Fibroblast of skin of scalp (primary cell): ENCODE measurements around the gene SRP14.

Experiments
- DNase-seq: peaks from one replicate; pipeline ENCODE4 v3.0.0-alpha.2; 2013

SRP14 gene

DNA sequence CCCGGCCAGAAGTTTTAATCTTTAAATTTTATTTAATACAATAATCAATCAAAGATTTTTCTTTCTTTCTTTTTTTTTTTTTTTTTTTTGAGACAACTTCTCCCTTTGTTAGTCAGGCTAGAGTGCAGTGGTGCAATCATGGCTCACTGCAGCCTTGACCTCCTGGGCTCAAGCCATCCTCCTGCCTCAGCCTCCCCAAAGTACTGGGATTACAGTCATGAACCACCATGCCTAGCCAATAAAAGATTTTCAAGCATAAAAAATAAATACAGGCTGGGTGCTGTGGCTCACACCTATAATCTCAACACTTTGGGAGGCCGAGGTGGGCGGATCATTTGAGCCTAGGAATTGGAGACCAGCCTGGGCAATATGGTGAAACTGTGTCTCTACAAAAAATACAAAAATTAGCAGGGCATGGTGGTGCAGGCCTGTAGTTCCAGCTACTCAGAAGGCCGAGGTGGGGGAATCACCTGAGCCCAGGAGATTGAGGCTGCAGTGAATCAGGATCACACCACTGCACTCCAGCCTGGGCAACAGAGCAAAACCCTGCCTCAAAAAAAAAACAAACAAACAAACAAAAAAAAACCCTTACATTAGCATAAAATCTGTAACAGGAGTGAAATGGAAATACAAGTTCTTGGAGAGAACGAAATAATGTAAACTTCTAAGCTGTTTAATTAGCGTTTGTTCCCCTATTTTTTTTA, 29.1 kb upstream of the SRP14 start:
- no peak for DNase-seq

DNA sequence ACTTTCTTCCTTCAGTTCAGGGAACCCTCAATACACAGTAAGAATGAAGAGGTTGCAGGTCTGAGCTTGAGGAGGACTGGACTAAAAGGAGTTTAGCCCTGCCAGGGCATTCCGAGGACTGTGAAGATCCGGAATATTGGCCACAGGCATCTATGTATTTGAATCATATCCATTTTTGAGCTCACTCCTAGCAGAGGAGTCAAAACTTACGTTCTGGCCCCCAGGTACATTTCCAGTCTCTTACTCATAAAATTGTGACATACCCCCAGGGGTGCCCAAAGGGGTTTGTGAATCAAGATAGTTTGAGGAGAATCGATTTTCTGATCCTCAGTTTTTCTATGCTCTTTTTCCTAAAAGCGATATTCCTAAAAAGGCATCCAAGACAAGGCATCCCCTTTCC, 27.6 kb upstream of the SRP14 start:
- peak; percentile 18 for DNase-seq

DNA sequence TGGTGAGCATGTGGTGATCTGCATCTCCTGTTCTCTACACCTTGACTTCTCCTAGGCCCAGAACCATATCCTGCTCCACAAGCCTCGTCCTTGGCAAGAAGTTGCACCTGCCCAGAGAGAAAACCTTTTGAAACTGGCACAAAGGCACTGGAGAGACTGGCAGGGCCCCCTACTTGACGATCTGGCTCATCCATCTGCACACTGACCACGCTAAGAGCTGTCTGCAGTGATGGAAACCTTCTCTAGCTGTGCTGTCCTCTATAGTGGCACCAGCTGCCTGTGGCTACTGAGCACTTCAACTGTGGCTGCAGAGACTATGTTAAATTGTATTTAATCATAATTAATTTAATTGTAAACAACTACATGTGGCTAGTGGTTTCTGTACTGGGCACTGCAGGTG, 26.2 kb upstream of the SRP14 start:
- DNase-seq, result no peak

DNA sequence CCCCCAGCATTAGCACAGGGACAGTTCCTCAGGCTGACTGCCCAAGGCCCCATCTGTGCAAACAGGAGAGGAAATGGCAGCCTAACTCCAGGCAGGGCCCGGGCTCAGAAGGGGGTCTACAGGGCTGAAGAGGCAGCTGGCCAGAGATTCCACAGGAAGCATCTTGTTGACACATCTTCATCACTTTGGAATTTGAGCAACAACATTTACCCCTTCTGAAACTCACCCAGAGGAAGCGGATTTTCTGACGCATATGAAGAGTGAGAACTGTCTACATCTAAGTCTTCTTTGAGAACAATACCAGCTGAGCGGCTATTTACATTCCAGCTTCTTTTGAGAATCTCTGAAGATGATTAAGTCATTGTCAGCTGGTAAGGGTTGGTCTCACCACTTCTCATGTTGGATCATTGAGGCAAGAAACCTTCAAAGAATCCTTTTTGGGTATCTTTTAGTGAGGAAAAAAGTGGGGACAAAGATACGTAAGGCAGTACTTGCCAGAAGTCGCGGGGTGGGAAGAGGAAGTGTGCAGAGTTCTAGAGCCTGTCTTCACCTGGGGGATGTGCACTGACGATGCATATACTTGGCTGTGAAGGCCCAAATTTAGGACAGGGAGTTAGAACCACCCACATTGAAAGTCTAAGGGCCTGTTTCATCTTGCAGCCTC, 25.4 kb upstream of the SRP14 start:
- DNase-seq, result peak; percentile 97

DNA sequence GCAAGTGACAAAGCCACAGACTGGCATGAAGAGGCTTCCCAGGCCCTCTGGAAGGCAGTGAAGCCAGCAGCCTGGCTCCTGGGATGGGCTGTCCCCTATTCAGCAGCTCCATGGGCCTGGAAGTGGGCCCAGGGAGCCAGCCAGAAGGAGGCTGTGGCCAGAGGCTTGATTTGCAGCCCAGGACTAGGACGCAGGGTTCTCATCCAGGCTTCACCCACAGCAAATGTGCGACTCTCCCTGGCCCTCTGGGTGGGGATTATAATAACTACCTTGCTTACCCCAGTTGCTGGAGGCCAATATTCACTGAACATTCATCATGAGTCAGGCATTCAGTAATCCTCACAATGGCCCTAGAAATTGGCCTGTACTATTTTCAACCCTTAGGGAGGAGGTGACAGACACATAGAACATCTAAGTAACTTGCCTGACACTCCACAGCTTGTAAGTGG, 24.6 kb upstream of the SRP14 start:
- DNase-seq, result peak; percentile 87

DNA sequence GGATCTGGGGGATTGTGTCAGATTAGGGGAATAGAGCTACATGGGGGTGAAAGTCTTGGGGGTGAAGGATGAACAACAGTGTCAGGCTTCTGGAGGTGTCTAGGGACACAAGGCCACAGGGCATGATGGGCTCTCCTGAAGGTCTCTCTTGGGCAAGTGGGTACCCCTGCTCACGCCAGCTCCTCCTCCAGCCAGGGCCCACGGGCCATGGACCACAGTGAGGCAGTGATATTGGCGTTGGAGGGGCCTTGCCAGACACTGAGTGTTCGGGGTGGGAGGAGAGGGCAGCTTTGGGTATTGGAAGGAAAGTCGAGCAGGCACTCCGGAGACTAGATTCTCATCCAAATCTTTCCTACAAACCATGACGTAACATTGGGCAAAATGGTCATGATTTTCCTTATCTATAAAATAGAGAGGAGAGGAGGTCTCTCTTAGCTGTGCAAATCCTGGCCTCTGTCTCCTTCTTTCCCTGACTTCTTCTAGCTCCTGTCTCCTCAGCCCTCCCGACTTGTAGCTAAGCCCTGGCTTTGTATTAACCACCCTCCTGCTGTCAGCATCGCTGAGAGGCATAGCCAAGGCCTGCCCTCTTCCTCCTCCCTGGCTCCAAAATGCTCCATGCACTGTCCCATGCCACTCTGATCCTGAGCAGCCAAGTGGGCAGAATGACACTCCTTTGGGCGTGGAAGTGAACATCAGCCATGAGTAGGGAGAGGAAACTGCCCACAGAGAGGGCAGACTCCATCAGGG, 24.0 kb upstream of the SRP14 start:
- DNase-seq, result no peak

DNA sequence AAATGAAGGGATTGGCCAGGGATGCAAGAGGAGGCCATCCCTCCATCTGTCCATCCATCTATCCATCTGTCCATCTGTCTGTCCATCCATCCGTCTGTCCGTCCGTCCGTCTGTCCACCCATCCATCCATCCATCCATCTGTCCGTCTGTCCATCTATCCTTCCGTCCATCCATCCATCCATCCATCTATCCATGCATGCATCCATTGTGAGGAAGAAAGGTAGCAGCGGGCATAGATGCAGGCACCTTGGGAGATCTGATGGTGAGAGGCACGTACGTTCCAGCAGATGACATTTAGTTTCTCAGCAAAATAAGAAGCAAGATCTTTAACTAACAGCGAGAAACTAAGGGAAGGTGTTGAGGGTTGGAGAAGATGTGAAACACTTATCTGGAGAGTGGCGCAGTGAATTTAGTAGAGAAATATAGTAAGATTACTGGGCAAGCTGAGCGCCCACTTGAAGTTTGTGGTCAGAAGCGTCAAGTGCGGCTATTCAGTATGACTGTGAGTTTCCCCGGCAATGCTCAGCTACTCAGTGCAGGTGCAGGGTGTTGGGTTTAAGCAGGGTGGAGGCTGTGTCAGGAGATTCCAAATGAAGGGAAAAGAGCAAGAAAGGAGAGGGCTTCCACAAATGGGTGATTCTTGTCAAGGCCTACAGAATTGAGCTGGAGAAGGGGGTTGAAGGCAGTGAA, 22.4 kb upstream of the SRP14 start:
- DNase-seq, result no peak

DNA sequence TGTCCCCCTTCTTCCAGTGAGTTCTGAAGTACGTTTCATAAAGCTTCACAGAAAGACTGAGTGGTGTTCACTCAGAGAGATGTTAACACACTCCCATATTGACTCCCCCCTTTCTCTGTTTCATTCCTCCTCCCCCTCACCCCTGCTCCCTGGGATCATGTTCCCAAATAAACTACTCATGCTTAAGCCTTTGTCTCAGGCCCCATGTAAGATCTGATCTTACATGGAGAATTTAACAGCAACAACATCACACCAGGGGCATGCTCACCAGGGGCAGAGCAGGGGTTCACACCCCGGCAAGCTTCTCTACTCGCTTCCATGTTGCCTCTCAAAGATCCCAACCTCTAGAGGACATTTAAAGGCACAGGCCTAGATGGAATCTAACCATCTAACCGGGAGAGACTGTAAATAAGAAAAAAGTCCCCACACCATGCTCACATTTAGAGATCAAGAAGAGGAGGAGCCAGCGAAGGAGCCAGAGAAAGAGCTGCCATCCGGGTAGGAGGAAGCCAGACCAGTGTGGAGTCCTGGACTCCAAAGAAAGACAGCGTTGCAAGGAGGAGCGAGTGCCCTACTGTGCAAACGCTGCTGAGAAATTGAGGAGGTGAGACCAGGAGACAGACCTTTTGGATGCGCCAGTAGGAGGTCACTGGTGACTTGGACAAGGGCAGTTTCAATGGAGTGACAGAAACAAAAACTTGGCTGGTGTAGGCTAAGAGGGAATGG, 21.4 kb upstream of the SRP14 start:
- DNase-seq, result no peak

DNA sequence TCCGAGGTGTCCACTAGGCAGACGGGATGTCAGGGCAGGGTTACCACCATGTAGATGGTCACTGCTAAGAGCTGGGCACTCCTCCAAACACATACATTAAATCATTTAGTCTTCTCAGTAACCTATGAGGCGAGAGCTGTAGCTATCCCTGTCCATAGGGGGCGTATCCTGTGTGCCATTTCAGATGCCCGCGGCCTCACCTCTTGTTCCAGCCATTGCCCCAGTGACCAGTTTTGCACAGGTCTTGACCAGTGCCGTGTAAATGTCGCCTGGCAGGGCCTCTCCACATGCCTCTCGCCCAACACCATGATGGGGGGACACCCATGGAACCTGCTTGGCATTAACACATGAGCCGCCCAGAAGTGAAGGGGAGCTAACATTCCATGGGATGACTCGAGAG, 20.8 kb upstream of the SRP14 start:
- DNase-seq, result no peak

DNA sequence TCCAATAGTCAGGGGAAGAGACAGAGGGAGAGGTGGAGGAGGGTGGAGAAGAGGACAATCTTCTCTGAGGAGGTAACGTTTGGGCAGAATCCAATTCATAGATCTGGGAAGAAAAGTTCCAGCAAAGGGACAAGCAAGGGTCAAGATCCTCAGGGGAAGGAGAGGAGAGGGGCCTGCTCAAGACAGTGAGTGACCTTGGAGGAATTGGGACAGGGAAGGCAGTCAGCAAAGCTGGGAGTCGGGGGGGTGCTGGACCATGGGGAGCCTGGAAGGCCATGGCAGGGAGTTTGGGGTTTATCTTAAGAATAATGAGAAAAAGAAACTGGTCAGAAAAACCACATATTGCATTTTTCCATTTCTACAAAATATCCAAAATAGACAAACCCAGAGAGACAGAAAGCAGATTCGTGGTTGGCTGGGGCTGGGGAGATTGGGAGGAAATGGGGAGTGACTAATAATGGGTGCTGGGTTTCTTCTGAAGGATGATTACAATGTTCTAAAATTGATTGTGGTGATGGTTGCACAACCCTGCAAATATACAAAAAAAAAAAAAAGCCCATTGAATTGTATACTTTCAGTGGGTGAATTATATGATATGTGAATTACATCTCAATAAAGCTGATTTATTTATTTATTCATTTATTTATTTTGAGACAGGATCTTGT, 19.6 kb upstream of the SRP14 start:
- peak; percentile 77 for DNase-seq

DNA sequence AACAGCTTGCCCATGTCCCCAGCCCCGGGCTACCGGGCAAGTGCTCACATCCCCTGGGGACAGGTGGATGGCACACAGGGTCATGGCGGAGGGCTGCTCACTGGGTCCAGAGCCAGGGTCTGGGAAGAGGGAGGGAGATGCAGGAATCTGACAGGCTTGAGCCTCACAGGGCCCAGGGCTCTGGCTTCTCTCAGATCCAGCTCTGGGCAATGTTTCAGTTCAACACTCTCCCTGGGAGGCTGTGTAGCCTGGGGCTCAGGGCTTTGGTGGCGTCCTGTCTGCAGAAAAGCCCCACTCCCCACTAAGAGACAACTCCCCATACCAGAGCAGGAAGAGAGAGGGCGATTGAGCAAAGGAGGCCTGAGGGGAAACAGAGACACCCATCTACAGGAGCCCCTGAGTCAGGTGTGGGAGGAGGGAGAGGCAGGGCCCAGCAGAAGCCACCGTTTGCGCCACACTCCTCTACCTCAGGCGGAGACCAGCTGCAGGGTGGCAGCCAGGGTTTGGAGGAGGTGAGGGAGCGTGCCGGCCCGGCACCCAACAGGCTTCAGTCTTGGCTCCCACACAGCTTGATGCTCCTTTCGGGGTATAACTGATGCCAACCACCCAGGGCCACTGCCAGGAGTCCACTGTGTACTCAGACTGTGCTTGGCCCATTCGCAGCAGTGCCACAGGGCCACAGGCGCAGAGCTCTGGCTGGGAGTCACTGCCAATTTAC, 16.8 kb upstream of the SRP14 start:
- DNase-seq, result no peak

DNA sequence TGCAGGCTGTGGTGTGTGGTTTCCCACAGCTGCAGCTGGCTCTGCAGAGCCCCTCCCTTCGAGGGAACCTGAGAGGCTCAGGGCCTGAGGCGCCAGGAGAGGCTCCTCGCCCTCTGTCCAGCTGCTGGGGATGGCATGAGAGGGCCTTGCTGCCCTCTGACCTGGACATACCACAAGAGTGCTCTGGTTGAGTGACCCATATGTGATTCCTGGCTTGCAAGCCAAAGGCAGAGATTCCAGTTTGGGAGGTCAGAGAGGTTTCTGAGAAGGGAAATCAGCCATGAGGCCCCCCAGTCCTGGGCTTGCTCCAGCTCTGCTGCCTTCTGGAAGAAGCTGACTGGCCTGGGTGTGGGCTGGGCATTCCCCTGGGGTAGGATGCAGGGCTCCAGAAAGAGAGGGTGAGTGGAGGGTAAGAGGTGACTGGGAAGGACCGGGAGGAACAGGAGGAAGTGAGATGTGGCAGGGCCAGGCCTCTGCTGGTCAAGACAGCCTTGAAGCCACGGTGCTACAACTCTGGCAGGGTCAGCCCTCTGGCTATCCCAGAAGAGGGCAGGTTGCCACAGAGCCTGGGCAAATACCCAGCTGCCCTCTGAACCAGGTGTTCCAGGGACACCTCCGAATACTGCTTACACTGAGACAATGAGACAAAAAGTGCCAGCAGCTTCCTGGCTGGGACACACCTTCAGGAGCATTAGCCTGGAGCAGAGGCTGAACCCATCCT, 16.0 kb upstream of the SRP14 start:
- DNase-seq, result no peak

DNA sequence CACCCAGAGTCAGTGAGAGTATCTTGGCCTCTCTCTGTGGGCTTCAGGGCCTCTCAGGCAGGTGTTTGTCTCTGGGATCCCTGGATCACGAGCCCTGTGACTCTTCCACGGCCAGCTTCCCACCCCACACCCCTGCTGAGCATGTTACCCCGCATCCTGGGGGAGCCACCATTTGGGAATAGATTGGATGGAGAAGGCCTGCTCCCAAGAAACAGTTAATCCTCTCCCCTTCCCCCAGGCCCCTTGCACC, 15.5 kb upstream of the SRP14 start:
- DNase-seq, result no peak

DNA sequence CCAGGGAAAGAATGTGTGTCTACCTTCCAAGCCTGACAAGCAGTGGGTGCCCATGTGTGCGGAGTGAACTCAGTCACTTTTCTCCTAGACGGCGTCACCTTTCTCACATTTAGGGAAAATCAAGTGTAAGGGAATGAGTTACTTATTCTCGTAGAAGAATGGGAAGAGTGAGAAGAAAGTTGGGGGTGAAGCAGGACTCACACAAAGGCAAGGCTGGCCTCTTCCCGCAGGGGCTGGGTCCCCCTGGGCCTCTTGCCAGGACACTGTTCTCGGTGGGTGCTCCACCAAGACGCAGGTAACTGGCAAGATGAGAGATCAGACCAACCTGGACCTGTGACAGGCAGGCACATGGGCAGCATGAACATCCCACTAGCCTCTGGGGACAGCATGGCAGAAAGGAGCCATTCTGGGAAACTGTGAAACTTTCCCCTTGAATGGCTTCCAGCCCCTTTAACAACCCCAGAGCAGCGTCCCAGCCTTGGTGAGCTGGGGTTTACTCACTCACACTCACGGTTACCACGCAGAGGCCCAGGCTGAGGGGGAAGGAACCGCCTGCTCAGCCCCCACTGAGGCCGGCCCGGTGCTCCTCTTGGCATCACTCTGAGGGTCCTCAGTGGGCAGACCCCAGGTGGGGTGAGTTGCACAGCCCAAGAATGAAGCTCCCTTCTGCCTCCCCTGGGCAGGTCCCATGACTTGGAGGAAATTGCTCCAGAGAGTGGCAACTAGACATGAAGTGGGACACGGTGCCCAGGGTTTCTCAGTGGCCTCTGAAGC, 15.0 kb upstream of the SRP14 start:
- no peak for DNase-seq

DNA sequence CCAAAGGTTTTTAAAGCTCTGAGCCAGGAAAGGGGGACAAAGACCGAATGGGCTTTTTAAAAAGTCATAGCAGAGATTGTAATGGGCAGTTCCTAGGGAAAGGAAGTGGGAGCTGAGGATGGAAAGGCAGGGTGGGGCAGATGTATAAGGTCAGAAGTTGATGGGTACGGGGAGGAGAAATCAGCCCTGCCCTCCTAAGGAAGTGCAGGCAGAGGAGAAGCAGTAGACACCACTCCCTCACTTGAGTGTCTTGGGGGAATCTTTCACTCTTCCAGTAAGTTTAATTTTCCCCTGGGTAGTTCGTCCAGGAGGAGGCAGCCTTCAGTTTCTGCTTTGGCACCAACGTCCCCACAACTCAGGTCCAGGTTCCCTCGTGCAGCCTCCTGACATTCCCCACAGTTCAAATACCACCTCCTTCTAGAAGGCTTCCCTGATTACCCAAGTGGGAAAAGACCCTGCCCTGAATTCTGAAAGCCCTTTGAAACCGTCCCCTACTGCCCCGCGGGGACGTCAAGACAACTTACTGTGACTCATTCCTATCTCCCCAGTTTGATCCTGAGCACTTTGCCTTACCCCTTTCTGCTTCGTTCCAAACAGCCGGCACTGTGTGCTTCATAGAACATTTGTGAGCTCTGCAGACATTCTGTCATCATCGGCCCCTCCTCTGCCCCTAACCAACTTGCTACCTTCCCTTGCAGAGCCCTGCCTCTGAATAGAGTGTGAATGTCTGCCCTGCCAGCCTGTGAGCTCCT, 14.3 kb upstream of the SRP14 start:
- no peak for DNase-seq

DNA sequence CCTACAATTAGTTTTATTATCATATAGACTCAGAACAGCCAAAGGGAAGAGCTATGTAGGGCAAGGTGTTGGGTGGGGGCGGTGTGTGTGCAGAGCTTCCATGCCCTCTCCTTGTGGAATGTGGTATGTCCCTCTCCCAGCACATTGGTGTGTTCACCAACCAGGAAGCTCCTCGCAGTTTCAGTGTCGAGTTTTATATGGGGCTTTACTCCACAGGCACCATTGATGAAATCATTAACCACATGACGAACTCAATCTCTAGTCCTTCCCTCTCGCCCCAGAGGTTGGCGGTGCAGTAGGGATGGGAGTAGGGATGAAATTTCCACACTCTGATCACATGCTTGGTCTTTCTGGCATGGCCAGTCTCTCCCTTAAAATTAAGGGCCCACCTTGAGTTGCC, 13.6 kb upstream of the SRP14 start:
- DNase-seq, result no peak

DNA sequence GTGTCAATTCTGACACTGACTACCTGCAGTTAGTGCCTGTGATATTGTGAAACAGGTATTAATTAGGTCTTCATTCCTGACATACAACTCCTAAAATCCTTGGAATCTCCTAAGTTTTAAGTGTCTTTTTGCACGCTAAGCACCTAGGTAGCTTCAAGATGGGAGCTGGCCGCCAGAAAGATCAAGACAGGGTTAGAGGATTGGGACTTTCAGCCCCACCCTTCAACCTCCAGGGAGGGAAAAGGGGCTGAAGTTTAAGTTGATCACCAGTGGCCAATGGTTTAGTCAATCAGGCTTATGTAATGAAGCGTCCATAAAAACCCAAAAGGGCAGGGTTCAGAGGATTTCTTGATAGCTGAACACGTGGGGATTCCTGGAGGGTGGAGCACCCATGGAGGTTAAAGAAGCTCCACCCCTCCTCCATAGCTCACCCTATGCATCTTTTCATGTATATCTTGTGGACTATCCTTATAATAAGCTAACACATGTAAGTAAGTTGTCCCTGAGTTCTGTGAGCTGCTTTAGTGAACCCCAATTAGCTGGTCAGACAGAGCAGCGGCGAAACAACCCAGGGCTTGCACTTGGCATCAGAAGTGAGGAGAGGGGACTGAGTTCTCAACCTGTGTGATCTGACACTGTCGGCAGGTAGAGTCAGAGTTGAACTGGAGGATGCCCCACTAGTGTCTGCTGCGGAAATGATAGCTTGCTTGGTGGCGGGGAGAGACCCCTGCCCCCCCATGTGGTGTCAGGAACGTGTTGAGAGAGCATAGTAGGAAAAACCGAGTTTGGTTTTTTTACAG, 12.8 kb upstream of the SRP14 start:
- no peak for DNase-seq

DNA sequence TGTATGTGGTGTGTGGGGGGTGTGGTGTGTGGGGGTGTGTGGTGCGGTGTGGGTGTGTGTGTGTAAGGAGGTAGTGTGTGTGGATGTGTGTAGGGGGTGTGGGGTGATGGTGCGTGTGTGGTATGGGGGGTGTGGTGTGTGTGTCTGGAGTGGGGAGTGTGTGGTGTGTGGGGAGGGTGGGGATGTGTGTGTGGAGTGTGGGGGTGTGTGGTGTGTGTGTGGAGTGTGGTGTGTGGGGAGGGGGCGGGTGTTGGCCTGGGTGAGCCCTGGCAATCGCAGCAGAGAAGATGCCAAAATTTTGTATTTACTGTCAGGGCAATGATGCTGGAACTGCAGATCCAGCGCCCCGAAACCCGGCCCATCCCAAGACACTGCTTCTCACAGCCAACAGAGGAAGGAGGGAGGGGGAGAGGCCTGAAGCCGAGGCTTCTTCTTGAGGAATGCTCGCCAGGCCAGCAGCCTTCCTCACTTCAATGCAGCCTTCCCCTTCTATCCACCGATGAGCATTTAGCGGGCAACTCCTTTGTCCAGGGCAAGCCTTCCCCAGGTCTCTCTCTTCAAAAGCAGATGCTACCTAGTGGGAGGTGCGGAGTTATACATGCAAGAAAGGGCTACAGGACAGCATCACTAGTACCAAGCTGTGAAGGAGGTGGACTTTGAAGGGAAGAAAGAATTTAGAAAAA, 11.9 kb upstream of the SRP14 start:
- DNase-seq, result peak; percentile 37
